GM23338 (cell line): ENCODE data around the gene H2AZ2. TPM values are rescaled to one million over a fixed set of nuclear protein-coding genes. Genes with fewer than 3 reads are reported as not detected.

Experiments
- ATAC-seq: fragments of 200-7000 bp; cut with Tn5 transposase; 3 replicates; pipeline ENCODE4 v1.9.1; 2020
- DNase-seq: peaks from one replicate; pipeline ENCODE4 v3.0.0-alpha.2; 2015; ENCODE audit warnings: low spot score
- H2AFZ ChIP-seq: fragments of 200-600 bp; sonication (generic); 2 replicates; pipeline ENCODE4 v1.8.0; 2016; ENCODE audit warnings: antibody characterized with exemption, mild to moderate bottlenecking, moderate library complexity
- H3F3A ChIP-seq: fragments of 200-600 bp; sonication (generic); replicated peaks from 2 replicates; pipeline ENCODE4 v1.8.0; 2017; ENCODE audit warnings: antibody characterized with exemption, mixed run types, low read depth
- H3K27ac ChIP-seq: fragments of 200-600 bp; sonication (generic); 2 replicates; pipeline ENCODE4 v1.6.1; 2016; ENCODE audit warnings: low read depth
- H3K27me3 ChIP-seq: fragments of 200-600 bp; sonication (generic); 2 replicates; pipeline ENCODE4 v1.8.0; 2016; ENCODE audit warnings: mild to moderate bottlenecking, mixed run types, moderate library complexity; ENCODE audit not compliant: insufficient read depth
- H3K36me3 ChIP-seq: fragments of 200-600 bp; sonication (generic); 2 replicates; pipeline ENCODE4 v1.8.0; 2016; ENCODE audit warnings: mild to moderate bottlenecking; ENCODE audit not compliant: insufficient read depth
- H3K4me1 ChIP-seq: fragments of 200-600 bp; sonication (generic); 2 replicates; pipeline ENCODE4 v1.8.0; 2016; ENCODE audit warnings: mild to moderate bottlenecking, moderate library complexity; ENCODE audit not compliant: insufficient read depth
- H3K4me2 ChIP-seq: fragments of 200-600 bp; sonication (generic); 2 replicates; pipeline ENCODE4 v1.7.1; 2017; ENCODE audit warnings: mixed run types
- H3K4me3 ChIP-seq: fragments of 200-600 bp; sonication (generic); 2 replicates; pipeline ENCODE4 v1.6.1; 2016; ENCODE audit warnings: mixed run types
- H3K79me2 ChIP-seq: fragments of 200-600 bp; sonication (generic); replicated peaks from 2 replicates; pipeline ENCODE4 v1.8.0; 2017; ENCODE audit warnings: mild to moderate bottlenecking; ENCODE audit not compliant: insufficient read depth
- H3K9me2 ChIP-seq: fragments of 200-600 bp; sonication (generic); 2 replicates; pipeline ENCODE4 v1.8.0; 2017; ENCODE audit not compliant: insufficient read depth
- H4K20me1 ChIP-seq: fragments of 200-600 bp; sonication (generic); replicated peaks from 2 replicates; pipeline ENCODE4 v1.8.0; 2017; ENCODE audit warnings: mild to moderate bottlenecking; ENCODE audit not compliant: insufficient read depth
- H3K27ac Mint-ChIP-seq: 2 replicates; pipeline ENCODE4 v1.8.0; 2020; ENCODE audit warnings: inconsistent platforms, mild to moderate bottlenecking, moderate library complexity, mixed read lengths
- H3K27me3 Mint-ChIP-seq: 3 replicates; pipeline ENCODE4 v1.8.0; 2022; ENCODE audit warnings: low read depth, mild to moderate bottlenecking, moderate library complexity, mixed read lengths, inconsistent platforms; ENCODE audit not compliant: insufficient read depth, poor library complexity
- H3K36me3 Mint-ChIP-seq: 3 replicates; pipeline ENCODE4 v1.8.0; 2021; ENCODE audit warnings: low read depth, mild to moderate bottlenecking, inconsistent platforms, moderate library complexity, mixed read lengths
- H3K4me1 Mint-ChIP-seq: 3 replicates; pipeline ENCODE4 v1.8.0; 2020; ENCODE audit warnings: mild to moderate bottlenecking, inconsistent platforms, mixed read lengths
- H3K4me3 Mint-ChIP-seq: 3 replicates; pipeline ENCODE4 v1.8.0; 2021; ENCODE audit warnings: moderate library complexity, mild to moderate bottlenecking, inconsistent platforms, mixed read lengths
- H3K9me3 Mint-ChIP-seq: 3 replicates; pipeline ENCODE4 v1.8.0; 2020; ENCODE audit warnings: moderate library complexity, mild to moderate bottlenecking, inconsistent platforms, mixed read lengths
- CREB1 ChIP-seq: fragments of 250-450 bp; sonication (Bioruptor Pico); IDR thresholded peaks from 2 replicates; pipeline ENCODE4 v1.5.0; 2020; ENCODE audit warnings: low read depth, mild to moderate bottlenecking, moderate library complexity
- CTCF ChIP-seq, 2 experiments: fragments of 200-600 bp in 1 of 2; sonication (generic) in 1 of 2; conservative IDR thresholded peaks; 2 replicates each; pipeline versions ENCODE4 v1.5.1 to v1.6.1; 2016 to 2017; ENCODE audit warnings: antibody characterized with exemption in 2 of 2, low read depth in 2 of 2, mild to moderate bottlenecking in 2 of 2, moderate library complexity in 1 of 2
- ETS1 ChIP-seq: IDR thresholded peaks from 2 replicates; pipeline ENCODE4 v1.6.1; 2016; ENCODE audit warnings: antibody characterized with exemption
- EZH2 ChIP-seq: fragments of 200-600 bp; sonication (generic); IDR thresholded peaks from one replicate; pipeline ENCODE4 v1.8.0; 2017; ENCODE audit warnings: antibody characterized with exemption, mild to moderate bottlenecking, low read depth; ENCODE audit not compliant: unreplicated experiment
- EZH2phosphoT487 ChIP-seq: fragments of 200-600 bp; sonication (generic); IDR thresholded peaks from one replicate; pipeline ENCODE4 v1.8.1; 2018; ENCODE audit warnings: antibody characterized with exemption; ENCODE audit not compliant: unreplicated experiment
- JUNB ChIP-seq: IDR thresholded peaks from one replicate; pipeline ENCODE4 v1.6.1; 2016; ENCODE audit warnings: antibody characterized with exemption; ENCODE audit not compliant: unreplicated experiment
- NANOG ChIP-seq: IDR thresholded peaks from 2 replicates; pipeline ENCODE4 v1.6.1; 2016; ENCODE audit warnings: antibody characterized with exemption, borderline replicate concordance
- POLR2AphosphoS5 ChIP-seq: IDR thresholded peaks from 2 replicates; pipeline ENCODE4 v1.6.1; 2016; ENCODE audit warnings: antibody characterized with exemption, low read depth
- REST ChIP-seq: IDR thresholded peaks from one replicate; pipeline ENCODE4 v1.6.1; 2018; ENCODE audit warnings: antibody characterized with exemption; ENCODE audit not compliant: unreplicated experiment
- STAT1 ChIP-seq: IDR thresholded peaks from one replicate; pipeline ENCODE4 v1.6.1; 2016; ENCODE audit warnings: antibody characterized with exemption; ENCODE audit not compliant: unreplicated experiment
- ZNF114 ChIP-seq: fragments of 250-450 bp; sonication (Bioruptor Pico); IDR thresholded peaks from 2 replicates; pipeline ENCODE4 v1.5.0; 2020; ENCODE audit warnings: mild to moderate bottlenecking, moderate library complexity
- ZNF331 ChIP-seq: fragments of 250-450 bp; sonication (Bioruptor Pico); IDR thresholded peaks from 2 replicates; pipeline ENCODE4 v1.5.0; 2020; ENCODE audit warnings: low read depth, mild to moderate bottlenecking, moderate library complexity
- ZNF462 ChIP-seq: fragments of 250-450 bp; sonication (Bioruptor Pico); IDR thresholded peaks from 2 replicates; pipeline ENCODE4 v1.5.0; 2020; ENCODE audit warnings: mild to moderate bottlenecking, moderate library complexity
- polyA plus RNA-seq: library from polyadenylated mRNA; unstranded; fragments of >200 nt; fragmentation: Nextera tagmentation; extraction: Ambion mirVana; gene quantifications from 2 replicates; pipeline ENCODE4 v1.2.1, GENCODE V29; 2016
- total RNA-seq: library from RNA; depleted of rRNA; stranded (reverse); fragments of >200 nt; shearing (Covaris generic); gene quantifications from 2 replicates; pipeline ENCODE4 v1.2.3, GENCODE V29; 2014

The H2AZ2 gene
- total and polyA plus RNA-seq, 2 experiments from 2014 or later = 215 to 390 TPM

GRCh38 chr7:44782460-44782859 lies 65.4 kb downstream of the H2AZ2 start:
- H3F3A ChIP-seq = no peaks in the 10 kb centered on the region
- Mint-ChIP-seq H3K36me3 (no peaks in the 10 kb centered on the region; the same call in 2 of the 3 replicates), H3K27ac (no peak overlapping the region), H3K27me3 (peaks cover 2% of the 10 kb centered on the region), H3K4me3 (no peak overlapping the region; the same call in 2 of the 3 replicates), H3K4me1 (no peaks in the 10 kb centered on the region), H3K9me3 (peaks cover 22% of the 10 kb centered on the region)
- DNase-seq = no peak
- H3K27me3 ChIP-seq = no peaks in the 10 kb centered on the region
- H3K4me2 ChIP-seq = no peak overlapping the region
- H4K20me1 ChIP-seq = no peaks in the 10 kb centered on the region
- no peak overlapping the region for H2AFZ ChIP-seq
- TF ChIP-seq EZH2phosphoT487 (no peak), ZNF462 (CRISPR knock-in tag) (no peak), POLR2AphosphoS5 (no peak), NANOG (no peak), ZNF331 (CRISPR knock-in tag) (no peak), JUNB (no peak), ETS1 (no peak), EZH2 (no peak), ZNF114 (CRISPR knock-in tag) (no peak), STAT1 (no peak), REST (no peak), CREB1 (CRISPR knock-in tag) (no peak), CTCF (conservative IDR thresholded peaks at IDR 0.05; ENCODE audit: low read depth in 2 of 2) (no peak)
- H3K36me3 ChIP-seq = no peaks in the 10 kb centered on the region
- H3K4me3 ChIP-seq = no peak overlapping the region
- H3K79me2 ChIP-seq = no peaks in the 10 kb centered on the region
- H3K27ac ChIP-seq = no peak overlapping the region
- no peaks in the 10 kb centered on the region for H3K9me2 ChIP-seq
- H3K4me1 ChIP-seq = no peaks in the 10 kb centered on the region
- ATAC-seq = no peak
